ENCODE data around the gene GOLGA6A.

GOLGA6A gene

DNA sequence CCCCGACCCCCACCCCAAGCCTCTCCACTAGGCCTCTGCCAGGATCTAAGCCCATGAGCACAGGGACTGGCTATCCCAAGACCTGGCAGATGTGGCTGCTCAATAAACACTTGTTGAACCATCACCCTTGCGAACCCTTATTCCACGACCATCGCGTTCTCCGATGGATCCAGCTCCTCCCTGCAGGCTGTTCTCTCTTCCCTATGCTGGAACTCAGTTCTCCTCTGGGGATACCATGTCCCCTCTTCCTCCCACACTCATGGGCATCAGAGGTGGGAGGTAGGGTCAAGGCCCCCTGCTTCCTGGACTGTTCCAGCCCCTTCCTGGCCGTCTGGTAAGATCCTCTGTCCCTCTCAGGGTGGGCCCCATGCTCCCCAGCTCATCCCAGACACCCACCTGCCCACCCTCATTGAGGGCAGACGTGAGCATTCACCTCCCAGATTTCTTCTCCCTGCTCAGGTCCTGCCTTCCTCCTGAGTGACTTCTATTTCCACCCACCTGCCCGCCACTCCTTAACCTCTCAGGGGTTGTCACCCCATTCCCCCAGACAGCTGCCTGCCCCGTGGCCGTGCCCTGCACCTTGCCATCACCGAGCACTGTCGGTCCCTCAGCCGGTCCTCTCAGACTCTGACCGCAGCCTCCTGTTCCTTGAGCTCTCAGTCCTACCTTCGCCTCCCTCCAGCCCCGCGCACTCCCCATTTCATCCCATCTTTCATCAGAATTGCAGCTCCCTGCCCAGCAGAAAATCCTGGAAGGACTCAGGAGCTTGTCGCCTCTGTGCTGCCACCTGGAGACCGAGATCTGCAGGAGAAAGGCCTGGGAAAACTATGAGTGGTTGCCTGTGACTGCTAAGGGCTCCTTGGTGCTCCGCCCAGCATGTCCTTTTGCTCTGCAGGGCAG is 45.8 kb downstream of the GOLGA6A start:
- H3K27ac ChIP-seq (ENCODE audit: low read depth, low read length): no peak overlapping the region
- H3K27me3 ChIP-seq (ENCODE audit: control insufficient read depth in 5 of 5, insufficient read depth in 4 of 5, low read length in 5 of 5): no peaks in the 10 kb centered on the region
- H3K36me3 ChIP-seq (ENCODE audit: control insufficient read depth in 5 of 5, insufficient read depth in 5 of 5, low read length in 5 of 5): peaks cover 5 to 68% (median 54%) of the 10 kb centered on the region in 5 donors
- no peak overlapping the region for H3K4me3 ChIP-seq (ENCODE audit: low read depth in 1 of 5, low read length in 5 of 5)
- no peaks in the 10 kb centered on the region for H3K9me3 ChIP-seq (ENCODE audit: control insufficient read depth in 5 of 5, low read length in 5 of 5)
- H3K9ac ChIP-seq (ENCODE audit: low read length in 5 of 5): peak overlapping the region in 1 of 5 donors; percentile 8
- peaks cover 18 to 82% (median 52%) of the 10 kb centered on the region in 5 donors for H3K4me1 ChIP-seq (ENCODE audit: control insufficient read depth in 5 of 5, insufficient read depth in 5 of 5, low read length in 5 of 5)

DNA sequence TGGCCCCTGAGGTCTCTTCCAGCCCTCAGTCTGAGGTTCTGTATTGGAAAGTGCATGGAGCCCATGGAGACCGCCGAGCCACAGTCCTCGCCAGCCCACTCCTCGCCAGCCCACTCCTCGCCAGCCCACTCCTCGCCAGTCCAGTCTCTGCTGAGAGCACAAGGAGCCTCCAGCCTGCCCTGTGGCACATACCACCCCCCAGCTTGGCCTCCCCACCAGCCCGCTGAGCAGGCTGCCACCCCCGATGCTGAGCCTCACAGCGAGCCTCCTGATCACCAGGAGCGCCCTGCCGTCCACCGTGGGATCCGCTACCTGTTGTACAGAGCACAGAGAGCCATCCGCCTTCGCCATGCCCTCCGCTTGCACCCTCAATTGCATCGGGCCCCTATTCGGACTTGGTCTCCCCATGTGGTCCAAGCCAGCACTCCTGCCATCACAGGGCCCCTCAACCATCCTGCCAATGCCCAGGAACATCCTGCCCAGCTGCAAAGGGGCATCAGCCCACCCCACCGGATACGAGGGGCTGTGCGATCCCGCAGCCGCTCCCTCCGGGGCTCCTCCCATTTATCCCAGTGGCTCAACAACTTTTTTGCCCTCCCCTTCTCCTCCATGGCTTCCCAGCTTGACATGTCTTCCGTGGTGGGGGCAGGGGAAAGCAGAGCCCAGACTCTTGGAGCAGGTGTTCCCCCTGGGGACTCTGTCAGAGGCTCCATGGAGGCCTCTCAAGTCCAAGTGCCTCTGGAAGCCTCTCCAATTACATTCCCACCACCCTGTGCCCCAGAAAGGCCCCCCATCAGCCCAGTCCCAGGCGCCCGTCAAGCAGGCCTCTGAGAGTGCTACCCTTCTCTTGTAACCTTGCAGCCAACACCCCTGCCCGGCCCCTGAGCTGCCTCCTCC is 47.0 kb downstream of the GOLGA6A start:
- H3K9me3 ChIP-seq (ENCODE audit: control insufficient read depth in 5 of 5, low read length in 5 of 5): no peaks in the 10 kb centered on the region
- no peak overlapping the region for H3K9ac ChIP-seq (ENCODE audit: low read length in 5 of 5)
- peaks cover 14 to 70% (median 40%) of the 10 kb centered on the region in 5 donors for H3K4me1 ChIP-seq (ENCODE audit: control insufficient read depth in 5 of 5, insufficient read depth in 5 of 5, low read length in 5 of 5)
- no peaks in the 10 kb centered on the region for H3K27me3 ChIP-seq (ENCODE audit: control insufficient read depth in 5 of 5, insufficient read depth in 4 of 5, low read length in 5 of 5)
- no peak overlapping the region for H3K4me3 ChIP-seq (ENCODE audit: low read depth in 1 of 5, low read length in 5 of 5)
- no peak overlapping the region for H3K27ac ChIP-seq (ENCODE audit: low read depth, low read length)
- peaks cover 5 to 63% (median 52%) of the 10 kb centered on the region in 5 donors for H3K36me3 ChIP-seq (ENCODE audit: control insufficient read depth in 5 of 5, insufficient read depth in 5 of 5, low read length in 5 of 5)

- Histone ChIP-seq H3K9me3 (ENCODE audit: control insufficient read depth in 5 of 5, low read length in 5 of 5) (no peaks in the 10 kb centered on the region), H3K36me3 (ENCODE audit: control insufficient read depth in 5 of 5, insufficient read depth in 5 of 5, low read length in 5 of 5) (peaks cover 5 to 71% (median 59%) of the 10 kb centered on the region in 5 donors), H3K27ac (ENCODE audit: low read depth, low read length) (no peak overlapping the region), H3K9ac (ENCODE audit: low read length in 5 of 5) (no peak overlapping the region), H3K4me1 (ENCODE audit: control insufficient read depth in 5 of 5, insufficient read depth in 5 of 5, low read length in 5 of 5) (peaks cover 9 to 59% (median 30%) of the 10 kb centered on the region in 5 donors), H3K4me3 (ENCODE audit: low read depth in 1 of 5, low read length in 5 of 5) (no peak overlapping the region), H3K27me3 (ENCODE audit: control insufficient read depth in 5 of 5, insufficient read depth in 4 of 5, low read length in 5 of 5) (no peaks in the 10 kb centered on the region)
Observed at GRCh38 chr15:74034206-74034755, 48.1 kb downstream of the GOLGA6A start.

DNA sequence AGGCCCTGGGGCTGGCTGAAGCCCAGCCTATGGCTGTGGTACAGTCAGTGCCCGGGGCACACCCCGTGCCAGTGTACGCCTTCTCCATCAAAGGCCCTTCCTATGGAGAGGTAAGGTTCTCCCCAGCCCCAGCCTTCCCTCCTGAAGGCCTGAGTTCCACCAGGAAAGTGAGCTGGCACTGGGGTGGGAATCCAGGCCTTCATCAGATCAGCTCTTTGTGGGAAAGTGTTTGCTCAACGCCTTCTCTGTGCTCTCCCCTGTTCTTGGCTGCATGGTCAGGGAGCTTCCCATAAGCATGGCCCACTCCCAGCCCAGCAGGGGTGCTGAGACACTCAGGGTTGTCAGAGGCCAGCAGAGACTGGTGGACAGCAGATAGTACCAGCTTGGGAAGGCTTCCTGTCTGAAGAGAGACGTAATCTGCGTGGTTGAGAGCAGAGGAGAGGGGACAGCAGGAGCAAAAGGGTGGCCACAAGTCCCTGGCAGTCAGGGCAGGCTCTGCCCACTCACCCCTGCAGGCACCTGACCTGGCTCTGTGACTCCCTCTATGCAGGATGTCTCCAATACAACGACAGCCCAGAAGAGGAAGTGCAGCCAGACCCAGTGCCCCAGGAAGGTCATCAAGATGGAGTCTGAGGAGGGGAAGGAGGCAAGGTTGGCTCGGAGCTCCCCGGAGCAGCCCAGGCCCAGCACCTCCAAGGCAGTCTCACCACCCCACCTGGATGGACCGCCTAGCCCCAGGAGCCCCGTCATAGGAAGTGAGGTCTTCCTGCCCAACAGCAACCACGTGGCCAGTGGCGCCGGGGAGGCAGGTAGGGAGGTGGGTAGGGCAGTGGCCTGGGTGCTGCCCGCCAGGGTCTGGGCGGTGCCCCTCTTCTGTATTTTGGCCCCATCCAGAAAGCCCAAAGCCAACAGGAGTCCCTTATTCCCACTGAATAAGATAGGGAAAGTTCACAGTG is 49.5 kb downstream of the GOLGA6A start:
- Histone ChIP-seq H3K27me3 (ENCODE audit: control insufficient read depth in 5 of 5, insufficient read depth in 4 of 5, low read length in 5 of 5) (no peaks in the 10 kb centered on the region), H3K9ac (ENCODE audit: low read length in 5 of 5) (peak overlapping the region in 1 of 5 donors; percentile 19), H3K9me3 (ENCODE audit: control insufficient read depth in 5 of 5, low read length in 5 of 5) (no peaks in the 10 kb centered on the region), H3K27ac (ENCODE audit: low read depth, low read length) (no peak overlapping the region), H3K36me3 (ENCODE audit: control insufficient read depth in 5 of 5, insufficient read depth in 5 of 5, low read length in 5 of 5) (peaks cover 5 to 76% (median 58%) of the 10 kb centered on the region in 5 donors), H3K4me1 (ENCODE audit: control insufficient read depth in 5 of 5, insufficient read depth in 5 of 5, low read length in 5 of 5) (peaks cover 3 to 58% (median 20%) of the 10 kb centered on the region in 5 donors), H3K4me3 (ENCODE audit: low read depth in 1 of 5, low read length in 5 of 5) (no peak overlapping the region)

GRCh38 chr15:74032046-74032445 is 50.3 kb downstream of the GOLGA6A start:
- H3K27ac ChIP-seq (ENCODE audit: low read depth, low read length): no peak overlapping the region
- no peaks in the 10 kb centered on the region for H3K27me3 ChIP-seq (ENCODE audit: control insufficient read depth in 5 of 5, insufficient read depth in 4 of 5, low read length in 5 of 5)
- H3K4me3 ChIP-seq (ENCODE audit: low read depth in 1 of 5, low read length in 5 of 5): no peak overlapping the region
- H3K9me3 ChIP-seq (ENCODE audit: control insufficient read depth in 5 of 5, low read length in 5 of 5): no peaks in the 10 kb centered on the region
- peaks cover 5 to 76% (median 60%) of the 10 kb centered on the region in 5 donors for H3K36me3 ChIP-seq (ENCODE audit: control insufficient read depth in 5 of 5, insufficient read depth in 5 of 5, low read length in 5 of 5)
- H3K4me1 ChIP-seq (ENCODE audit: control insufficient read depth in 5 of 5, insufficient read depth in 5 of 5, low read length in 5 of 5): peaks cover 6 to 58% (median 21%) of the 10 kb centered on the region in 5 donors
- H3K9ac ChIP-seq (ENCODE audit: low read length in 5 of 5): peak overlapping the region in 1 of 5 donors; percentile 19

- H3K27me3 ChIP-seq (ENCODE audit: control insufficient read depth in 5 of 5, insufficient read depth in 4 of 5, low read length in 5 of 5): no peaks in the 10 kb centered on the region
Observed at GRCh38 chr15:74028646-74029045, 53.7 kb downstream of the GOLGA6A start.

DNA sequence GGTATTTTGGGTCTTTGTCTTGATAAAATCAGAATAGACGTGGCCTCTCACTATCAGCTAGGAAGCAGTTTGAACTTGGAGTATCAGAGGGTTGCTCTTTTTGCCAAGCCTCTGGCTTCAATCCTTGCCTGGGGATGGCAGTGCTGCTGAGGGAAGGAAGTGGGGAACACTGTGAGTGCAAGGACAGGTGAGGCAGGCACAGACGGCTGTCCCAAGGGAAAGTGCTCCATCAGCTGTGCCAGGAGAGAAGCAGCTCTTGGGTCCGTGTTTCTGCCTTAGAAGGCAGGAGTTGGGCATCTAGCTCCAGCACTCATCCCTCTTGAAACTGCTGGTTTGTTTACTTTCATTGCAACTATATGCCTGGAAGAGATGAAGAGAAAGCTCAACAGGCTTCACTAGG is 54.7 kb downstream of the GOLGA6A start:
- Histone ChIP-seq H3K36me3 (ENCODE audit: control insufficient read depth in 5 of 5, insufficient read depth in 5 of 5, low read length in 5 of 5) (peaks cover 0 to 75% (median 57%) of the 10 kb centered on the region in 5 donors), H3K27me3 (ENCODE audit: control insufficient read depth in 5 of 5, insufficient read depth in 4 of 5, low read length in 5 of 5) (no peaks in the 10 kb centered on the region), H3K4me3 (ENCODE audit: low read depth in 1 of 5, low read length in 5 of 5) (no peak overlapping the region), H3K9me3 (ENCODE audit: control insufficient read depth in 5 of 5, low read length in 5 of 5) (no peaks in the 10 kb centered on the region), H3K27ac (ENCODE audit: low read depth, low read length) (no peak overlapping the region), H3K4me1 (ENCODE audit: control insufficient read depth in 5 of 5, insufficient read depth in 5 of 5, low read length in 5 of 5) (peaks cover 13 to 61% (median 30%) of the 10 kb centered on the region in 5 donors), H3K9ac (ENCODE audit: low read length in 5 of 5) (no peak overlapping the region)

More at GRCh38 chr15:74028646-74029045, 53.7 kb downstream of the GOLGA6A start:
- Histone ChIP-seq H3K9ac (ENCODE audit: low read length in 5 of 5) (no peak overlapping the region), H3K4me1 (ENCODE audit: control insufficient read depth in 5 of 5, insufficient read depth in 5 of 5, low read length in 5 of 5) (peaks cover 15 to 63% (median 33%) of the 10 kb centered on the region in 5 donors), H3K4me3 (ENCODE audit: low read depth in 1 of 5, low read length in 5 of 5) (no peak overlapping the region), H3K9me3 (ENCODE audit: control insufficient read depth in 5 of 5, low read length in 5 of 5) (no peaks in the 10 kb centered on the region), H3K27ac (ENCODE audit: low read depth, low read length) (no peak overlapping the region), H3K36me3 (ENCODE audit: control insufficient read depth in 5 of 5, insufficient read depth in 5 of 5, low read length in 5 of 5) (peaks cover 2 to 75% (median 57%) of the 10 kb centered on the region in 5 donors)

GRCh38 chr15:74025436-74025835 is 56.9 kb downstream of the GOLGA6A start:
- no peaks in the 10 kb centered on the region for H3K9me3 ChIP-seq (ENCODE audit: control insufficient read depth in 5 of 5, low read length in 5 of 5)
- no peak overlapping the region for H3K27ac ChIP-seq (ENCODE audit: low read depth, low read length)
- no peak overlapping the region for H3K4me3 ChIP-seq (ENCODE audit: low read depth in 1 of 5, low read length in 5 of 5)
- no peaks in the 10 kb centered on the region for H3K27me3 ChIP-seq (ENCODE audit: control insufficient read depth in 5 of 5, insufficient read depth in 4 of 5, low read length in 5 of 5)
- peaks cover 13 to 64% (median 26%) of the 10 kb centered on the region in 5 donors for H3K4me1 ChIP-seq (ENCODE audit: control insufficient read depth in 5 of 5, insufficient read depth in 5 of 5, low read length in 5 of 5)
- no peak overlapping the region for H3K9ac ChIP-seq (ENCODE audit: low read length in 5 of 5)
- H3K36me3 ChIP-seq (ENCODE audit: control insufficient read depth in 5 of 5, insufficient read depth in 5 of 5, low read length in 5 of 5): peaks cover 0 to 78% (median 56%) of the 10 kb centered on the region in 5 donors

GRCh38 chr15:74024687-74025086 is 57.7 kb downstream of the GOLGA6A start:
- peak overlapping the region in 1 of 5 donors; percentile 22 for H3K4me3 ChIP-seq (ENCODE audit: low read depth in 1 of 5, low read length in 5 of 5)
- peaks cover 13 to 67% (median 26%) of the 10 kb centered on the region in 5 donors for H3K4me1 ChIP-seq (ENCODE audit: control insufficient read depth in 5 of 5, insufficient read depth in 5 of 5, low read length in 5 of 5)
- H3K27me3 ChIP-seq (ENCODE audit: control insufficient read depth in 5 of 5, insufficient read depth in 4 of 5, low read length in 5 of 5): no peaks in the 10 kb centered on the region
- H3K27ac ChIP-seq (ENCODE audit: low read depth, low read length): no peak overlapping the region
- no peaks in the 10 kb centered on the region for H3K9me3 ChIP-seq (ENCODE audit: control insufficient read depth in 5 of 5, low read length in 5 of 5)
- peaks cover 0 to 72% (median 54%) of the 10 kb centered on the region in 5 donors for H3K36me3 ChIP-seq (ENCODE audit: control insufficient read depth in 5 of 5, insufficient read depth in 5 of 5, low read length in 5 of 5)
- H3K9ac ChIP-seq (ENCODE audit: low read length in 5 of 5): no peak overlapping the region
